Gastrocnemius medialis (tissue), 4 donors: ENCODE data around the gene RACK1.

Experiments
- CTCF ChIP-seq, 5 experiments: fragments of 450-650 bp in 3 of 5; fragments of 200-600 bp in 2 of 5; sonication (generic) in 2 of 5; IDR thresholded peaks in 4 of 5; conservative IDR thresholded peaks in 1 of 5; 1 replicate in 4 of 5; 2 replicates in 1 of 5; pipeline ENCODE4 v1.5.1; 2016 to 2019; ENCODE audit warnings: antibody characterized with exemption in 5 of 5, mild to moderate bottlenecking in 3 of 5, moderate library complexity in 3 of 5
- POLR2A ChIP-seq, 2 donors: fragments of 450-650 bp; IDR thresholded peaks; one replicate each; pipeline ENCODE4 v1.6.1; 2017; ENCODE audit warnings: antibody characterized with exemption in 2 of 2, mild to moderate bottlenecking in 2 of 2, moderate library complexity in 2 of 2

DNA sequence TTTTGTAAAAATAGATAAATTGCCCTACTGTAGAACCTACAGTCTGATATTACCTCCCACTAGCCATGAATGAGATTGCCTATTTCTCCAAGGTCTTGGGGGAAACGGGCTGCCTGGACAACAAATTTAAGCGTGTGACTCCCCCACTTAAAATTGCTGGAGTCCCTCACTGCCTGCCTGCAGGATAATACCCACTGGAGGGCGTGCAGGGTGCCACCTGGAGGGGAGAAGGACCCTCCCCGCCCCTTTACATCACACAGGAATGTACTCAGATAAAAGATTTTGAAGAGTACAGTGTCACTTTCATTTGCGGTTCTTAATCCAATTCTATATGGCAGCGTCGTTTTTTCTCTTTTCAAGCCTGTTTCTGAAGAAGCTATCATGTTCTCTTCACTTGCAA is 32.5 kb downstream of the RACK1 start:
- TF ChIP-seq CTCF (IDR thresholded peaks at IDR 0.05 in 4 of 5, conservative IDR thresholded peaks at IDR 0.05 in 1 of 5) (no peak), POLR2A (IDR thresholded peaks at IDR 0.05) (no peak)
